ENCODE results near the gene BTNL8. TPM values are rescaled to one million over a fixed set of nuclear protein-coding genes. Genes with fewer than 3 reads are reported as not detected.

The BTNL8 gene
- total and polyA plus RNA-seq, 2 donors (not counting 3 experiments of a cell fraction or from before 2014, with no cell fraction given) = not detected

GRCh38 chr5:180900178-180900577 is 1.2 kb downstream of the BTNL8 start:
- Histone ChIP-seq H3K79me2 (ENCODE audit: control insufficient read depth, insufficient read depth, low read length) (no peaks in the 10 kb centered on the region), H3K9me1 (replicated peaks; ENCODE audit: control insufficient read depth, extremely low read depth, insufficient read depth, low read length) (no peaks in the 10 kb centered on the region), H2AFZ (ENCODE audit: low read depth, low read length) (no peak overlapping the region), H3K4me2 (ENCODE audit: insufficient read depth, low read length) (no peak overlapping the region), H4K20me1 (replicated peaks; ENCODE audit: control insufficient read depth, extremely low read depth, insufficient read depth, low read length) (no peaks in the 10 kb centered on the region), H3K9me3 (replicated peaks; ENCODE audit: control insufficient read depth, insufficient read depth, low read length) (no peaks in the 10 kb centered on the region), H3K27ac (ENCODE audit: insufficient read depth, low read depth, low read length) (no peak overlapping the region), H3K4me1 (ENCODE audit: control insufficient read depth, extremely low read depth, insufficient read depth, low read length) (no peaks in the 10 kb centered on the region), H3K9ac (replicated peaks; ENCODE audit: extremely low read depth, insufficient read depth, low read length) (no peak overlapping the region), H3K27me3 (ENCODE audit: control insufficient read depth in 2 of 2, insufficient read depth in 2 of 2, low read length in 2 of 2) (no peaks in the 10 kb centered on the region), H3K36me3 (ENCODE audit: control insufficient read depth in 2 of 2, extremely low read depth in 1 of 2, insufficient read depth in 2 of 2, low read length in 2 of 2) (no peaks in the 10 kb centered on the region), H3K4me3 (replicated peaks in 1 of 3; ENCODE audit: insufficient read depth in 1 of 3, low read depth in 1 of 3, low read length in 3 of 3) (no peak overlapping the region)
- POLR2A ChIA-PET = no interaction called here
- no peak for FAIRE-seq
- BruUV-seq (replicated peaks) = no TSS peak
- intact Hi-C loops (cut with micrococcal nuclease) = no loop called here
- no peak for DNase-seq (ENCODE audit: low read depth, low spot score)
- CTCF ChIA-PET = interaction anchor here (0.8 kb wide), 1 partner anchor 116 kb away, joined by 4 read pairs; no protein-coding TSS in a partner anchor
- TF ChIP-seq, protein P1, sequence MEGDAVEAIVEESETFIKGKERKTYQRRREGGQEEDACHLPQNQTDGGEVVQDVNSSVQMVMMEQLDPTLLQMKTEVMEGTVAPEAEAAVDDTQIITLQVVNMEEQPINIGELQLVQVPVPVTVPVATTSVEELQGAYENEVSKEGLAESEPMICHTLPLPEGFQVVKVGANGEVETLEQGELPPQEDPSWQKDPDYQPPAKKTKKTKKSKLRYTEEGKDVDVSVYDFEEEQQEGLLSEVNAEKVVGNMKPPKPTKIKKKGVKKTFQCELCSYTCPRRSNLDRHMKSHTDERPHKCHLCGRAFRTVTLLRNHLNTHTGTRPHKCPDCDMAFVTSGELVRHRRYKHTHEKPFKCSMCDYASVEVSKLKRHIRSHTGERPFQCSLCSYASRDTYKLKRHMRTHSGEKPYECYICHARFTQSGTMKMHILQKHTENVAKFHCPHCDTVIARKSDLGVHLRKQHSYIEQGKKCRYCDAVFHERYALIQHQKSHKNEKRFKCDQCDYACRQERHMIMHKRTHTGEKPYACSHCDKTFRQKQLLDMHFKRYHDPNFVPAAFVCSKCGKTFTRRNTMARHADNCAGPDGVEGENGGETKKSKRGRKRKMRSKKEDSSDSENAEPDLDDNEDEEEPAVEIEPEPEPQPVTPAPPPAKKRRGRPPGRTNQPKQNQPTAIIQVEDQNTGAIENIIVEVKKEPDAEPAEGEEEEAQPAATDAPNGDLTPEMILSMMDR (IDR thresholded peaks at IDR 0.05; ENCODE audit: extremely low read depth in 1 of 2, insufficient read depth in 1 of 2, low read depth in 1 of 2, low read length in 2 of 2) = no peak
- TF ChIP-seq FOS (IDR thresholded peaks at IDR 0.05; ENCODE audit: borderline replicate concordance, insufficient read depth, low read length) = no peak
- TF ChIP-seq POLR2A (IDR thresholded peaks at IDR 0.05; ENCODE audit: low read depth, low read length) = no peak
- TF ChIP-seq MYC (IDR thresholded peaks at IDR 0.05; ENCODE audit: low read depth, low read length) = no peak
- no peak for TF ChIP-seq MAX (IDR thresholded peaks at IDR 0.05; ENCODE audit: insufficient read depth, insufficient read length)
- TF ChIP-seq GATA2 (IDR thresholded peaks at IDR 0.05; ENCODE audit: insufficient read depth, insufficient read length, low read depth, low read length) = no peak
- TF ChIP-seq EZH2 (IDR thresholded peaks at IDR 0.05; ENCODE audit: borderline replicate concordance, low read depth, low read length, severe bottlenecking) = no peak
- no peak for TF ChIP-seq POLR2AphosphoS5 (IDR thresholded peaks at IDR 0.05; ENCODE audit: insufficient read depth, low read depth, low read length)
- no peak for TF ChIP-seq JUN (IDR thresholded peaks at IDR 0.05; ENCODE audit: borderline replicate concordance, insufficient read depth, insufficient read length, low read depth)
- dilution Hi-C loops (cut with MboI; ENCODE audit: extremely low pct_ligation_motif_present, low sequenced_read_pairs) = no loop called here
